Astrocyte (in vitro differentiated cells and primary cell): ENCODE results near the gene SRPRB. TPM values are rescaled to one million over a fixed set of nuclear protein-coding genes. Genes with fewer than 3 reads are reported as not detected.

Source experiments
- DNase-seq: peaks from one replicate; pipeline ENCODE4 v3.0.0-alpha.2; 2010; ENCODE audit warnings: low read depth
- FAIRE-seq: peaks from 2 replicates; lab custom pipeline; 2011; peaks lifted over from hg19 to GRCh38; lab: Jason Lieb, UNC
- H2AFZ ChIP-seq: 2 replicates; pipeline ENCODE4 v1.6.0; 2012; ENCODE audit warnings: low read depth, low read length, inconsistent platforms
- H3K27ac ChIP-seq: 2 replicates; pipeline ENCODE4 v1.5.1; 2011; ENCODE audit warnings: low read depth, low read length, inconsistent platforms
- H3K27me3 ChIP-seq: 2 replicates; pipeline ENCODE4 v1.6.0; 2011; ENCODE audit warnings: low read length, inconsistent platforms; ENCODE audit not compliant: insufficient read depth
- H3K36me3 ChIP-seq: 2 replicates; pipeline ENCODE4 v1.5.1; 2011; ENCODE audit warnings: low read length, inconsistent platforms; ENCODE audit not compliant: insufficient read depth
- H3K4me1 ChIP-seq: 2 replicates; pipeline ENCODE4 v1.5.1; 2011; ENCODE audit warnings: low read length, inconsistent platforms; ENCODE audit not compliant: insufficient read depth
- H3K4me2 ChIP-seq: 2 replicates; pipeline ENCODE4 v1.6.0; 2012; ENCODE audit warnings: low read length, inconsistent platforms
- H3K4me3 ChIP-seq: 2 replicates; pipeline ENCODE4 v1.5.1; 2011; ENCODE audit warnings: low read depth, mild to moderate bottlenecking, low read length, inconsistent platforms; ENCODE audit not compliant: insufficient read depth
- H3K79me2 ChIP-seq: 2 replicates; pipeline ENCODE4 v1.6.0; 2012; ENCODE audit warnings: mild to moderate bottlenecking, low read length, inconsistent platforms; ENCODE audit not compliant: insufficient read depth
- H3K9ac ChIP-seq: 2 replicates; pipeline ENCODE4 v1.6.0; 2012; ENCODE audit warnings: mild to moderate bottlenecking, low read length, inconsistent platforms
- H3K9me3 ChIP-seq: 2 replicates; pipeline ENCODE4 v1.5.1; 2012; ENCODE audit warnings: low read depth, mild to moderate bottlenecking, low read length, inconsistent platforms; ENCODE audit not compliant: insufficient read depth
- H4K20me1 ChIP-seq: 2 replicates; pipeline ENCODE4 v1.6.0; 2012; ENCODE audit warnings: low read length, inconsistent platforms; ENCODE audit not compliant: insufficient read depth
- H3K27ac Mint-ChIP-seq: one replicate; pipeline ENCODE4 v1.8.0; 2021; ENCODE audit warnings: mild to moderate bottlenecking, mixed read lengths; ENCODE audit not compliant: unreplicated experiment
- H3K27me3 Mint-ChIP-seq: one replicate; pipeline ENCODE4 v1.8.0; 2021; ENCODE audit warnings: low read depth, mixed read lengths; ENCODE audit not compliant: unreplicated experiment
- H3K36me3 Mint-ChIP-seq: one replicate; pipeline ENCODE4 v1.8.0; 2021; ENCODE audit warnings: low read depth, mixed read lengths; ENCODE audit not compliant: unreplicated experiment
- H3K4me1 Mint-ChIP-seq: one replicate; pipeline ENCODE4 v1.8.0; 2021; ENCODE audit warnings: low read depth, mixed read lengths; ENCODE audit not compliant: unreplicated experiment
- H3K4me3 Mint-ChIP-seq: one replicate; pipeline ENCODE4 v1.8.0; 2021; ENCODE audit warnings: mild to moderate bottlenecking, moderate library complexity, mixed read lengths; ENCODE audit not compliant: unreplicated experiment
- H3K9me3 Mint-ChIP-seq: one replicate; pipeline ENCODE4 v1.8.0; 2021; ENCODE audit warnings: mild to moderate bottlenecking, mixed read lengths; ENCODE audit not compliant: unreplicated experiment
- EZH2 ChIP-seq: IDR thresholded peaks from 2 replicates; pipeline ENCODE4 v1.6.1; 2012; ENCODE audit warnings: mild to moderate bottlenecking, low read length, inconsistent platforms; ENCODE audit not compliant: insufficient read depth
- total RNA-seq: library from RNA; stranded (reverse); gene quantifications from 2 replicates; pipeline ENCODE4 v1.2.1, GENCODE V29; 2021
- TF ChIP-seq, protein P1 (sequence below): IDR thresholded peaks from 2 replicates; pipeline ENCODE4 v1.5.1; 2011; ENCODE audit warnings: low read depth, mild to moderate bottlenecking, inconsistent platforms, low read length, moderate library complexity; ENCODE audit not compliant: insufficient read depth

SRPRB gene
- total RNA-seq, 1 donor from 2014 or later: 83.8 TPM

DNA sequence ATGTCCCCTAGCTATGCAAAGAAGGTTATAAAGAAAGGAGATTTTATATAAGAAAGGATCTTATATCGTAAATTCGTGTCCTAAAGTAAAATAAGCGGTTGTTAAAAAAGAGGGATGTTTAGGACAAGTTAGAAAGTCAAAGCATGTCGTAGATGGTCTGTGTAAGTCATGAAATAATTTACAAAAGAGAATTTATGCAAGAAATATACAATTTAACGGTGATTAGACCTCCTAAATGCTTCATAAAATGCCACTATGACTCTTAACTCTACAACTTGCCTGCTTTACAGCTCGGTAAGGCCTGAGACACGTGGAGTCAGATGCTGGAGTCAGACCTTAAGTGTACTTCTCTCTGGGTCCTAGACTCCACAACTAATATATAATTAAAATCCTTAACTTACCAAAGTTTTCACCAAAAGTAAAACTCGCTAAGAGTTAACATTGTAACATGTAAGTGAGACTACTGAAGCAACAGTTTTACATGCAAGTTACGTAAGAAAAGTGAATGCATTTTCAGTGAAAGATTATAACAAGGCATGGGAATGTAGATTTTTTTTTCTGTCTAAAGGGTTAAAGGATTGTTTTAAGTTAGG lies 13.3 kb upstream of the SRPRB start:
- peaks cover 14% of the 10 kb centered on the region for H3K9me3 Mint-ChIP-seq
- Histone ChIP-seq H3K4me3 (no peak overlapping the region), H3K79me2 (no peaks in the 10 kb centered on the region), H3K27ac (no peak overlapping the region), H2AFZ (no peak overlapping the region), H3K27me3 (no peaks in the 10 kb centered on the region), H3K9me3 (peaks cover 8% of the 10 kb centered on the region), H3K9ac (no peak overlapping the region), H4K20me1 (no peaks in the 10 kb centered on the region), H3K36me3 (no peaks in the 10 kb centered on the region), H3K4me1 (no peaks in the 10 kb centered on the region), H3K4me2 (no peak overlapping the region)
- no peaks in the 10 kb centered on the region for H3K36me3 Mint-ChIP-seq
- H3K4me3 Mint-ChIP-seq: no peak overlapping the region
- no peak for FAIRE-seq
- DNase-seq: no peak
- no peaks in the 10 kb centered on the region for H3K27me3 Mint-ChIP-seq
- H3K4me1 Mint-ChIP-seq: no peaks in the 10 kb centered on the region
- H3K27ac Mint-ChIP-seq: no peak overlapping the region
- no peak for TF ChIP-seq EZH2
- TF ChIP-seq, protein P1, sequence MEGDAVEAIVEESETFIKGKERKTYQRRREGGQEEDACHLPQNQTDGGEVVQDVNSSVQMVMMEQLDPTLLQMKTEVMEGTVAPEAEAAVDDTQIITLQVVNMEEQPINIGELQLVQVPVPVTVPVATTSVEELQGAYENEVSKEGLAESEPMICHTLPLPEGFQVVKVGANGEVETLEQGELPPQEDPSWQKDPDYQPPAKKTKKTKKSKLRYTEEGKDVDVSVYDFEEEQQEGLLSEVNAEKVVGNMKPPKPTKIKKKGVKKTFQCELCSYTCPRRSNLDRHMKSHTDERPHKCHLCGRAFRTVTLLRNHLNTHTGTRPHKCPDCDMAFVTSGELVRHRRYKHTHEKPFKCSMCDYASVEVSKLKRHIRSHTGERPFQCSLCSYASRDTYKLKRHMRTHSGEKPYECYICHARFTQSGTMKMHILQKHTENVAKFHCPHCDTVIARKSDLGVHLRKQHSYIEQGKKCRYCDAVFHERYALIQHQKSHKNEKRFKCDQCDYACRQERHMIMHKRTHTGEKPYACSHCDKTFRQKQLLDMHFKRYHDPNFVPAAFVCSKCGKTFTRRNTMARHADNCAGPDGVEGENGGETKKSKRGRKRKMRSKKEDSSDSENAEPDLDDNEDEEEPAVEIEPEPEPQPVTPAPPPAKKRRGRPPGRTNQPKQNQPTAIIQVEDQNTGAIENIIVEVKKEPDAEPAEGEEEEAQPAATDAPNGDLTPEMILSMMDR: no peak

DNA sequence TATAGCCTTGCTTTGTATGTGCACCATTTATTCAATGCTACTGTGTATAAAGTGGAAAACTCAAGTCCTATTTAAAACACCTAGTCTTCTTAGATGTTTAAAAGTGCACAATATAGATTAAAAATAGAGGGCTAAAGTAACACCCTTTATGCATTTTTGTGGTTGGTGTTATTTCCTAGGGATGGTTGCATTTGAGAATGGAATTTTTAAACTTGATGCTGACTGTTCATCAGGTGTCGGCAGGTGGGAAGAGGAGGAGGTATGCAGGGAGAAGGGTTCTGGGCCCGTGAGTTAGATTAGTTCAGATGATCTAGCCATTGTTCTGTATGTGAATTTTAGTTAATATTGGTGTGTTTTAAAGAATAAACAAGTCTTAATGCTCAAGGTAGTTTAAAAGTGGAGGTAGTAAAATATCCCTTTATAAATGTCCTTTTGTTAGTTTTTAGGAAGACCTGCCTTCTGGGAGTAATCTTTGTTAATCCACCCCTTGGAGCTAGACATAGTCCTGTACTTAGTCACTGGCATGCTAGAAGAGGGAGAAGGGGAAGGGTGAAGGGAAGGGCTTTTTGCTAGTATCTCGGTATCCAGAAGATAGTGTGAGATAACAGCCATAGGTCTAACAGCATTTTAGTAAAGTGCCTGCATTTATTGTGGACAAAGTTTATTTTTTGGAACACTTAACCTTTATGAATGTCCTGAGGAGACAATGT lies 8.1 kb upstream of the SRPRB start:
- Histone ChIP-seq H3K27me3 (peaks cover 3% of the 10 kb centered on the region), H2AFZ (no peak overlapping the region), H3K4me3 (no peak overlapping the region), H3K27ac (no peak overlapping the region), H3K4me1 (no peaks in the 10 kb centered on the region), H4K20me1 (no peaks in the 10 kb centered on the region), H3K4me2 (no peak overlapping the region), H3K9ac (no peak overlapping the region), H3K36me3 (no peaks in the 10 kb centered on the region), H3K9me3 (no peaks in the 10 kb centered on the region), H3K79me2 (no peaks in the 10 kb centered on the region)
- no peak for FAIRE-seq
- H3K27me3 Mint-ChIP-seq: peaks cover 8% of the 10 kb centered on the region
- no peak for TF ChIP-seq EZH2
- TF ChIP-seq, protein P1: no peak
- H3K4me3 Mint-ChIP-seq: no peak overlapping the region
- DNase-seq: no peak
- no peaks in the 10 kb centered on the region for H3K36me3 Mint-ChIP-seq
- peaks cover 7% of the 10 kb centered on the region for H3K9me3 Mint-ChIP-seq
- no peak overlapping the region for H3K27ac Mint-ChIP-seq
- peaks cover 6% of the 10 kb centered on the region for H3K4me1 Mint-ChIP-seq
